Osteoblast (primary cell): ENCODE results near the gene DMRTA1. TPM values are rescaled to one million over a fixed set of nuclear protein-coding genes. Genes with fewer than 3 reads are reported as not detected.

Source experiments
- DNase-seq: peaks from one replicate; pipeline ENCODE4 v3.0.0; 2011; ENCODE audit warnings: low spot score, mixed read lengths; ENCODE audit not compliant: insufficient read length; ENCODE audit errors: missing footprints
- H2AFZ ChIP-seq: 2 replicates; pipeline ENCODE4 v1.6.0; 2011; ENCODE audit warnings: mild to moderate bottlenecking, low read length
- H3K27ac ChIP-seq: 2 replicates; pipeline ENCODE4 v1.5.1; 2011; ENCODE audit warnings: mild to moderate bottlenecking, low read depth, low read length, moderate library complexity
- H3K27me3 ChIP-seq: 2 replicates; pipeline ENCODE4 v1.6.0; 2012; ENCODE audit warnings: mild to moderate bottlenecking, control low read depth, inconsistent platforms, low read length, moderate library complexity; ENCODE audit not compliant: insufficient read depth
- H3K36me3 ChIP-seq: 2 replicates; pipeline ENCODE4 v1.5.1; 2011; ENCODE audit warnings: mild to moderate bottlenecking, low read length, control low read depth, moderate library complexity; ENCODE audit not compliant: insufficient read depth
- H3K4me1 ChIP-seq: 2 replicates; pipeline ENCODE4 v1.5.1; 2011; ENCODE audit warnings: mild to moderate bottlenecking, low read length, control low read depth, moderate library complexity; ENCODE audit not compliant: insufficient read depth
- H3K4me2 ChIP-seq: 2 replicates; pipeline ENCODE4 v1.6.0; 2011; ENCODE audit warnings: mild to moderate bottlenecking, low read length; ENCODE audit not compliant: insufficient read depth
- H3K4me3 ChIP-seq: fragments of 200-600 bp; sonication (generic); 3 replicates; pipeline ENCODE4 v1.5.1; 2012; ENCODE audit warnings: mild to moderate bottlenecking, low read length, inconsistent platforms; ENCODE audit not compliant: insufficient read depth
- H3K79me2 ChIP-seq: 2 replicates; pipeline ENCODE4 v1.6.0; 2012; ENCODE audit warnings: mild to moderate bottlenecking, low read length, control low read depth, inconsistent platforms; ENCODE audit not compliant: insufficient read depth
- H3K9me3 ChIP-seq: 2 replicates; pipeline ENCODE4 v1.5.1; 2011; ENCODE audit warnings: low read depth, low read length, control low read depth
- H4K20me1 ChIP-seq: 2 replicates; pipeline ENCODE4 v1.6.0; 2012; ENCODE audit warnings: mild to moderate bottlenecking, low read length, control low read depth; ENCODE audit not compliant: insufficient read depth
- CTCF ChIP-seq: IDR thresholded peaks from 2 replicates; pipeline ENCODE4 v1.5.1; 2011; ENCODE audit warnings: mild to moderate bottlenecking, low read depth, low read length, moderate library complexity; ENCODE audit errors: extremely low read depth
- total RNA-seq: library from RNA; depleted of rRNA; stranded (reverse); fragments of >200 nt; gene quantifications from 2 replicates; pipeline ENCODE4 v1.2.3, GENCODE V29; 2012

The DMRTA1 gene
- total RNA-seq, 1 donor, result 4.3 TPM

- TF ChIP-seq CTCF, result no peak
- no peaks in the 10 kb centered on the region for H3K4me1 ChIP-seq
- DNase-seq, result no peak
Measured at GRCh38 chr9:22440841-22441240, 5.8 kb upstream of the DMRTA1 start.

GRCh38 chr9:22446950-22447617 is 460 bp downstream of the DMRTA1 start:
- Histone ChIP-seq H3K4me3 (peak overlapping the region; percentile 72), H3K9me3 (no peaks in the 10 kb centered on the region), H2AFZ (peak overlapping the region; percentile 89), H3K36me3 (no peaks in the 10 kb centered on the region), H3K27ac (no peak overlapping the region), H4K20me1 (no peaks in the 10 kb centered on the region), H3K4me2 (peak overlapping the region; percentile 78), H3K4me1 (peaks cover 3% of the 10 kb centered on the region), H3K27me3 (peaks cover 37% of the 10 kb centered on the region), H3K79me2 (no peaks in the 10 kb centered on the region)
- no peak for TF ChIP-seq CTCF
- peak; percentile 86 for DNase-seq

More at GRCh38 chr9:22440841-22441240, 5.8 kb upstream of the DMRTA1 start:
- no peak overlapping the region for H3K4me2 ChIP-seq
- no peak overlapping the region for H3K4me3 ChIP-seq
- H3K79me2 ChIP-seq, result no peaks in the 10 kb centered on the region
- no peaks in the 10 kb centered on the region for H3K36me3 ChIP-seq
- H2AFZ ChIP-seq, result no peak overlapping the region
- no peak overlapping the region for H3K27ac ChIP-seq
- peaks cover 5% of the 10 kb centered on the region for H3K27me3 ChIP-seq
- no peaks in the 10 kb centered on the region for H4K20me1 ChIP-seq
- H3K9me3 ChIP-seq, result no peaks in the 10 kb centered on the region

GRCh38 chr9:22447618-22448305 is 1.1 kb downstream of the DMRTA1 start:
- Histone ChIP-seq H3K79me2 (no peaks in the 10 kb centered on the region), H3K27me3 (peaks cover 37% of the 10 kb centered on the region), H3K9me3 (no peaks in the 10 kb centered on the region), H3K36me3 (no peaks in the 10 kb centered on the region), H3K4me1 (peaks cover 3% of the 10 kb centered on the region), H3K4me2 (peak overlapping the region; percentile 78), H3K27ac (no peak overlapping the region), H3K4me3 (peak overlapping the region; percentile 72), H2AFZ (peak overlapping the region; percentile 89), H4K20me1 (no peaks in the 10 kb centered on the region)
- DNase-seq, result no peak
- no peak for TF ChIP-seq CTCF

- DNase-seq, result no peak
Measured at GRCh38 chr9:22449719-22450118, 3.1 kb downstream of the DMRTA1 start.

More at GRCh38 chr9:22449719-22450118, 3.1 kb downstream of the DMRTA1 start:
- no peak overlapping the region for H3K27ac ChIP-seq
- no peaks in the 10 kb centered on the region for H3K9me3 ChIP-seq
- H3K4me2 ChIP-seq, result no peak overlapping the region
- peaks cover 37% of the 10 kb centered on the region for H3K27me3 ChIP-seq
- H2AFZ ChIP-seq, result no peak overlapping the region
- no peak for TF ChIP-seq CTCF
- no peak overlapping the region for H3K4me3 ChIP-seq
- H3K79me2 ChIP-seq, result no peaks in the 10 kb centered on the region
- H4K20me1 ChIP-seq, result no peaks in the 10 kb centered on the region
- H3K4me1 ChIP-seq, result peaks cover 3% of the 10 kb centered on the region
- no peaks in the 10 kb centered on the region for H3K36me3 ChIP-seq
